Hepatocyte (in vitro differentiated cells): ENCODE data around the gene RRN3. TPM values are rescaled to one million over a fixed set of nuclear protein-coding genes. Genes with fewer than 3 reads are reported as not detected.
"Not testable (repeated sequence)": the region's sequence is repeated elsewhere in the genome, so short reads cannot be mapped to it uniquely, and the experiment has no call there.

ENCODE experiments used
- DNase-seq: peaks from one replicate; pipeline ENCODE4 v3.0.0-alpha.2; 2016; ENCODE audit warnings: low spot score
- H2AFZ ChIP-seq: fragments of 200-600 bp; sonication (generic); 2 replicates; pipeline ENCODE4 v1.6.0; 2016; ENCODE audit warnings: antibody characterized with exemption, mild to moderate bottlenecking
- H3K27ac ChIP-seq: fragments of 200-600 bp; sonication (generic); 2 replicates; pipeline ENCODE4 v1.5.1; 2016; ENCODE audit warnings: mild to moderate bottlenecking
- H3K27me3 ChIP-seq: fragments of 200-600 bp; sonication (generic); 2 replicates; pipeline ENCODE4 v1.6.1; 2016
- H3K36me3 ChIP-seq: fragments of 200-600 bp; sonication (generic); replicated peaks from 2 replicates; pipeline ENCODE4 v1.5.1; 2016; ENCODE audit warnings: low read depth; ENCODE audit not compliant: insufficient read depth
- H3K4me1 ChIP-seq: fragments of 200-600 bp; sonication (generic); 2 replicates; pipeline ENCODE4 v1.5.1; 2016; ENCODE audit warnings: mild to moderate bottlenecking, moderate library complexity; ENCODE audit not compliant: insufficient read depth
- H3K4me2 ChIP-seq: fragments of 200-600 bp; sonication (generic); 2 replicates; pipeline ENCODE4 v1.6.0; 2016
- H3K4me3 ChIP-seq: fragments of 200-600 bp; sonication (generic); 2 replicates; pipeline ENCODE4 v1.5.1; 2016; ENCODE audit warnings: mild to moderate bottlenecking
- H3K79me2 ChIP-seq: fragments of 200-600 bp; sonication (generic); 2 replicates; pipeline ENCODE4 v1.6.0; 2017; ENCODE audit warnings: mild to moderate bottlenecking
- H3K9me2 ChIP-seq: fragments of 200-600 bp; sonication (generic); replicated peaks from 2 replicates; pipeline ENCODE4 v1.6.0; 2017; ENCODE audit warnings: mild to moderate bottlenecking; ENCODE audit not compliant: insufficient read depth
- H3K9me3 ChIP-seq: fragments of 200-600 bp; sonication (generic); 2 replicates; pipeline ENCODE4 v1.5.1; 2016; ENCODE audit warnings: low read depth, mild to moderate bottlenecking
- H4K20me1 ChIP-seq: fragments of 200-600 bp; sonication (generic); 2 replicates; pipeline ENCODE4 v1.6.0; 2016; ENCODE audit warnings: mild to moderate bottlenecking; ENCODE audit not compliant: insufficient read depth, poor library complexity, severe bottlenecking
- whole genome bisulfite sequencing: methylation state at CpG from one replicate; pipeline ENCODE4 v1.1.6; 2016; ENCODE audit warnings: low lambda C conversion rate; ENCODE audit errors: missing lambda C conversion rate; 5-methylcytosine and 5-hydroxymethylcytosine counted together
- microRNA counts: library from miRNA; unstranded; fragments of <30 nt; microRNA quantifications from one replicate; lab custom pipeline; 2017
- microRNA-seq: library from miRNA; unstranded; fragments of <30 nt; microRNA quantifications from one replicate; pipeline ENCODE4, GENCODE V29; 2017
- polyA plus RNA-seq: library from polyadenylated mRNA; unstranded; fragments of >200 nt; fragmentation: Nextera tagmentation; extraction: Ambion mirVana; gene quantifications from 2 replicates; pipeline ENCODE4 v1.2.1, GENCODE V29; 2016
- small RNA-seq: library from RNA; depleted of rRNA; stranded (forward); fragments of <200 nt; gene quantifications from one replicate; pipeline ENCODE3, GENCODE V24; 2014
- total RNA-seq: library from RNA; depleted of rRNA; stranded (reverse); fragments of >200 nt; gene quantifications from 2 replicates; pipeline ENCODE4 v1.2.3, GENCODE V29; 2014

RRN3 gene
- total and polyA plus RNA-seq, 2 experiments from 2014 or later = 16.5 to 40.9 TPM

GRCh38 chr16:15012941-15013340 is 81.1 kb downstream of the RRN3 start:
- not testable (repeated sequence) for H3K27ac ChIP-seq, H3K36me3 ChIP-seq, H3K9me2 ChIP-seq, H2AFZ ChIP-seq, H3K4me2 ChIP-seq, H4K20me1 ChIP-seq, H3K9me3 ChIP-seq, H3K4me3 ChIP-seq, H3K4me1 ChIP-seq, H3K27me3 ChIP-seq, DNase-seq
- 98% methylated on average over 10 of the region's 10 CpGs for WGBS
- peaks cover 29% of the 10 kb centered on the region for H3K79me2 ChIP-seq

MicroRNAs encoded within 50 kb of the gene (microRNA counts, 767-probe panel; counts per million panel counts)
- not detected for microRNA hsa-miR-1972 (lab: Ali Mortazavi, UCI)

Small RNA genes within 50 kb of the gene (microRNA-seq; reads per million reads assigned to microRNA genes)
- not detected for gene MIR1972-1
- not detected for gene MIR6511B2

Small RNA genes within 50 kb of the gene (small RNA-seq; reads per million reads assigned to genes)
- gene MIR1972-1 = not detected

Other genes starting within 250 kb of the RRN3 start
- gene NPIPA1, start 156.8 kb downstream of the RRN3 start, total RNA-seq = 31.7 and 47.5 TPM in 2 replicates
- 42.8 and 59.3 TPM in 2 replicates for gene NPIPA1, start 156.8 kb downstream of the RRN3 start, polyA plus RNA-seq
- 141 and 142 TPM in 2 replicates for gene PDXDC1, start 119.2 kb downstream of the RRN3 start, total RNA-seq
- 135 and 146 TPM in 2 replicates for gene PDXDC1, start 119.2 kb downstream of the RRN3 start, polyA plus RNA-seq
- gene NTAN1, start 38.2 kb downstream of the RRN3 start, total RNA-seq = 35.3 and 72.3 TPM in 2 replicates
- 46.2 and 52.6 TPM in 2 replicates for gene NTAN1, start 38.2 kb downstream of the RRN3 start, polyA plus RNA-seq